Coronary artery (tissue), 2 donors: ENCODE results near the gene HPN.

Source experiments
- DNase-seq: peaks from one replicate; pipeline ENCODE4 v3.0.0-alpha.2; 2017; ENCODE audit warnings: low spot score
- H3K27ac ChIP-seq, 2 donors: fragments of 200-600 bp; sonication (generic); one replicate each; pipeline ENCODE4 v1.5.1; 2016 to 2019
- H3K4me3 ChIP-seq: fragments of 200-600 bp; sonication (generic); 2 replicates; pipeline ENCODE4 v1.5.1; 2016; ENCODE audit warnings: mild to moderate bottlenecking, moderate library complexity
- TF ChIP-seq, protein P1 (sequence below): fragments of 200-600 bp; sonication (generic); IDR thresholded peaks from one replicate; pipeline ENCODE4 v1.5.1; 2019; ENCODE audit warnings: antibody characterized with exemption

Gene HPN

DNA sequence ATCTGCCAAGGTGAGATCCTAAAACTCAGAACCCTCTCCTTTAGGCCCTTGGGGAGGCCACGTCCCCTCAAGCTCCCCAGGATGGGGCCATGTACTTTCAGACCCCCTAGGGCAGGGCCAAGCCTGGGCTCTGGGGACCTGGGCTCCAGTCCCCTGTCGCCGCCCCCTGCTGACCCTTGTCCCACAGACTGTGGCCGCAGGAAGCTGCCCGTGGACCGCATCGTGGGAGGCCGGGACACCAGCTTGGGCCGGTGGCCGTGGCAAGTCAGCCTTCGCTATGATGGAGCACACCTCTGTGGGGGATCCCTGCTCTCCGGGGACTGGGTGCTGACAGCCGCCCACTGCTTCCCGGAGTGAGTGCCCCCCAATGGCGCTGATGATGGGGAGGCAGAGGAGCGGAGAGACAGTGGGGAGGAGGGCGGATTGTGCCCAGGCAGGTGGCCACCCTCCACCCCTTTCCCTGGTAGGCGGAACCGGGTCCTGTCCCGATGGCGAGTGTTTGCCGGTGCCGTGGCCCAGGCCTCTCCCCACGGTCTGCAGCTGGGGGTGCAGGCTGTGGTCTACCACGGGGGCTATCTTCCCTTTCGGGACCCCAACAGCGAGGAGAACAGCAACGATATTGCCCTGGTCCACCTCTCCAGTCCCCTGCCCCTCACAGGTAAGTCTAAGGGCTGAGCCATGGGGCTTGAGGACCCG is 18.8 kb downstream of the HPN start:
- TF ChIP-seq, protein P1, sequence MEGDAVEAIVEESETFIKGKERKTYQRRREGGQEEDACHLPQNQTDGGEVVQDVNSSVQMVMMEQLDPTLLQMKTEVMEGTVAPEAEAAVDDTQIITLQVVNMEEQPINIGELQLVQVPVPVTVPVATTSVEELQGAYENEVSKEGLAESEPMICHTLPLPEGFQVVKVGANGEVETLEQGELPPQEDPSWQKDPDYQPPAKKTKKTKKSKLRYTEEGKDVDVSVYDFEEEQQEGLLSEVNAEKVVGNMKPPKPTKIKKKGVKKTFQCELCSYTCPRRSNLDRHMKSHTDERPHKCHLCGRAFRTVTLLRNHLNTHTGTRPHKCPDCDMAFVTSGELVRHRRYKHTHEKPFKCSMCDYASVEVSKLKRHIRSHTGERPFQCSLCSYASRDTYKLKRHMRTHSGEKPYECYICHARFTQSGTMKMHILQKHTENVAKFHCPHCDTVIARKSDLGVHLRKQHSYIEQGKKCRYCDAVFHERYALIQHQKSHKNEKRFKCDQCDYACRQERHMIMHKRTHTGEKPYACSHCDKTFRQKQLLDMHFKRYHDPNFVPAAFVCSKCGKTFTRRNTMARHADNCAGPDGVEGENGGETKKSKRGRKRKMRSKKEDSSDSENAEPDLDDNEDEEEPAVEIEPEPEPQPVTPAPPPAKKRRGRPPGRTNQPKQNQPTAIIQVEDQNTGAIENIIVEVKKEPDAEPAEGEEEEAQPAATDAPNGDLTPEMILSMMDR = no peak
- Histone ChIP-seq H3K4me3 (no peak overlapping the region), H3K27ac (no peak overlapping the region)
- DNase-seq = no peak

DNA sequence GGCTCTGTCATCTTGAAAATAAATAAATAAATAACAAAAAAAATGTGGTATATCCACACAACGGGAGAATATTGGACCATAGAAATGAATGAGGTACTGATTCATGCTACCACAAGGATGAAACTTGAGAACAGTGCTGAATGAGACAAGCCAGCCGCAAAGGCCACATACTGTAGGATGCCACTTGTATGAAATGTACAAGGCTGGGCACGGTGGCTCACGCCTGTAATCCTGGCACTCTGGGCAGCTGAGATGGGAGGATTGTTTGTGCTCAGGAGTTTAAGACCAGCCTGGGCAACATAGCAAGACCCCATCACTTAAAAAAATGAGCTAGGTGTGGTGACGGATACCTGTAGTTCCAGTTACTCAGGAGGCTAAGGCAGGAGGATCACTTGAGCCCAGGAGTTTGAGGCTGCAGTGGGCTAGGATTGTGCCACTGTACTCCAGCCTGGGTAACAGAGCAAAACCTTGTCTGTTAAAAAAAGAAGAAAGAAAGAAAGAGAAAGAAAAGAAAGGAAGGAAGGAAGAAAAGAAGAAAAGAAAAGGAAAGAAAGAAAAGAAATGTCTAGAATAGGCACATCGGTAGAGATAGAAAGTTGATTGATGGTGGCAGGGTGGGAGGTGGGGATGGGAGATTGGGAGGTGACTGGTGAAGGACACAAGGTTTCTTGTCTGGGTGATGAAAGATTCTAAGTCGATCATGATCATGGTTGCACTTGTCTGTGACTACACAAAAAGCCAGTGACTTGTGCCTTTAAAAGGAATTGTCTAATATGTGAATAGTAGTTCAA is 20.3 kb downstream of the HPN start:
- Histone ChIP-seq H3K27ac (no peak overlapping the region), H3K4me3 (no peak overlapping the region)
- DNase-seq = no peak
- TF ChIP-seq, protein P1 = no peak

DNA sequence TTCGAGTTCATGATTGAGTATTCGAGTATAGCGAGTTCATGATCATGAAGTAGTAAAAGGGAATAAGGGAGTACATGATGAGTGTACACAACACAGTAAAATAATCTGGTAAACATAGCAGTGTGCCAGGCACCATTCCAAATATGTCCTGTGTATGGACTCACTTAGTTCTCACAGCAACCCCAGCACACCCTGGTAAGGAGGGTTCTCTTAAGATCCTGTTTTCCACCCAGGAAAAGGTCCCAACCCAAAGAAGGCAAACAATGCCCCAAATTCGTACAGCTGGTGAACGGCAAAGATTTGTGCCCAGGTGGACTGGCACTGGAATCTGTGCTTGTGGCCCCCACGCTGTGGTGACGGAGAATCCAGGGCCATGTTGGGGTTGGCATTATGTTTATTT is 21.4 kb downstream of the HPN start:
- DNase-seq = no peak
- TF ChIP-seq, protein P1 = no peak
- no peak overlapping the region for H3K4me3 ChIP-seq
- no peak overlapping the region for H3K27ac ChIP-seq

DNA sequence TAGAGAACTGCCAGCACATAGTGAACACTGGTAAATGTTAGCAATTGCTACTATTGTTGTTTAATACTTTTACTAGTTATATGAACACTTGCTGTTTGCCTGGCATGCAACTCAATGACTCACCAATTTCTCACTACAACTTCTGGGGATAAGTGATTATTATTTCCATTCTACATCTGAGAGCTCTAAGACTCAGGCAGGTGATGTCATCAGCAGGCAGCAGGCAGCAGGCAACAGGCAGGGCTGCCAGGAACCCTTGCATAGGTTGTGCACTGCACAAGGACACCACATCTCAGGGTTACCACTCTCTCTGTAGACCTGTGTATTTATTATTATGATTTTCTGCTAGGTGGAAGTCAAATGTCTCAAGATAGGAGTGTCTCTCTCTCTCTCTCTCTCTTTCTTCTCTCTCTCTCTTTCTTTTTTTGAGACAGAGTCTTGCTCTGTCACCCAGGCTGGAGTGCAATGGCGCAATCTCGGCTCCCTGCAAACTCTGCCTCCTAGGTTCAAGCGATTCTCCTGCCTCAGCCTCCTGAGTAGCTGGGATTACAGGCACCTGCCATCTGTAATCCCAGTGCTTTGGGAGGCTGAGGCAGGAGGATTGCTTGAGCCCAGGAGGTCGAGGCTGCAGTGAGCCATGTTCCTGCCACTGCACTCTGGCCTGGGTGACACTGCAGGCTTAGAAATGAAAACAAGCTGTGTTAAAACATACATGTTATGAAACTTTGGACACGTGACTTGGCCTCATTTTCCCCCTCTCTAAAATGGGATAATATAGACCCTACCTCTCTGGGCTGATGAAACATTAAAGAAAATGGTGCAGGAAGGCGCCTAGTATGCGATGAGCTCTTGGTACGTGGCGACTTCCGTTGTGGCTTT is 22.7 kb downstream of the HPN start:
- TF ChIP-seq, protein P1 = no peak
- no peak overlapping the region for H3K4me3 ChIP-seq
- no peak overlapping the region for H3K27ac ChIP-seq
- no peak for DNase-seq

DNA sequence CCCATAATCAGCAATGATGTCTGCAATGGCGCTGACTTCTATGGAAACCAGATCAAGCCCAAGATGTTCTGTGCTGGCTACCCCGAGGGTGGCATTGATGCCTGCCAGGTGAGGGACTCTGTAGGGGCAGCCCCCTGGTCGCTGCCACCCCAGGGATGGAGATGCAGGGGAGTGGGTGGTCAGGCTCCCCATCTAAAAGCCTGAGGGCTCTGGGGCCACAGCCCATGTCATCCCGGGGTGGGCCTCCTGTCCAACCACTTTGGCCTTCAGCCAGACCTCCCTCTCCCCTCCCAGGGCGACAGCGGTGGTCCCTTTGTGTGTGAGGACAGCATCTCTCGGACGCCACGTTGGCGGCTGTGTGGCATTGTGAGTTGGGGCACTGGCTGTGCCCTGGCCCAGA is 24.1 kb downstream of the HPN start:
- Histone ChIP-seq H3K27ac (no peak overlapping the region), H3K4me3 (no peak overlapping the region)
- DNase-seq = no peak
- TF ChIP-seq, protein P1 = no peak

DNA sequence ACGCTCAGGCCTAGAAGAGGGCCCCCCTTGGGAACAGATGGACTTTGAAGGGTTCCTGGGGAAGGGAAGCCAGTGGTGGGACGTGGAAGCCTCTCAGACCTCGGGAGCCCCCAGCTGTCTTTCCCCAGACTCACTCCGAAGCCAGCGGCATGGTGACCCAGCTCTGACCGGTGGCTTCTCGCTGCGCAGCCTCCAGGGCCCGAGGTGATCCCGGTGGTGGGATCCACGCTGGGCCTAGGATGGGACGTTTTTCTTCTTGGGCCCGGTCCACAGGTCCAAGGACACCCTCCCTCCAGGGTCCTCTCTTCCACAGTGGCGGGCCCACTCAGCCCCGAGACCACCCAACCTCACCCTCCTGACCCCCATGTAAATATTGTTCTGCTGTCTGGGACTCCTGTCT is 24.6 kb downstream of the HPN start:
- Histone ChIP-seq H3K27ac (no peak overlapping the region), H3K4me3 (no peak overlapping the region)
- DNase-seq = no peak
- TF ChIP-seq, protein P1 = no peak
